Lung (tissue), 12 donors: Measurements from ENCODE around the gene GNAO1. TPM values are rescaled to one million over a fixed set of nuclear protein-coding genes. Genes with fewer than 3 reads are reported as not detected.

Experiments used
- ATAC-seq: fragments of 200-7000 bp; cut with Tn5 transposase; one replicate; pipeline ENCODE4 v1.9.1; 2020; ENCODE audit warnings: moderate number of reproducible peaks; ENCODE audit not compliant: insufficient read depth, low FRiP score
- DNase-seq, 3 donors: peaks; one replicate each; pipeline ENCODE4 v3.0.0-alpha.2; 2013 to 2017
- H3K27ac ChIP-seq, 2 donors: one replicate each; pipeline ENCODE4 v1.5.1; 2013; ENCODE audit warnings: mild to moderate bottlenecking in 2 of 2, moderate library complexity in 2 of 2, control low read depth in 1 of 2, inconsistent platforms in 1 of 2, low read depth in 1 of 2, low read length in 1 of 2
- H3K27me3 ChIP-seq, 3 donors: one replicate each; pipeline ENCODE4 v1.5.1; 2013; ENCODE audit warnings: low read length in 2 of 3; ENCODE audit not compliant: control insufficient read depth in 3 of 3, insufficient read depth in 3 of 3
- H3K36me3 ChIP-seq, 4 donors: one replicate each; pipeline ENCODE4 v1.5.1; 2013; ENCODE audit warnings: low read length in 4 of 4, mild to moderate bottlenecking in 1 of 4, moderate library complexity in 1 of 4; ENCODE audit not compliant: control insufficient read depth in 4 of 4, insufficient read depth in 4 of 4
- H3K4me1 ChIP-seq, 5 donors: one replicate each; pipeline ENCODE4 v1.5.1; 2013; ENCODE audit warnings: low read length in 5 of 5, mild to moderate bottlenecking in 2 of 5, moderate library complexity in 1 of 5; ENCODE audit not compliant: control insufficient read depth in 5 of 5, insufficient read depth in 5 of 5
- H3K4me3 ChIP-seq: one replicate; pipeline ENCODE4 v1.5.1; 2013; ENCODE audit warnings: mild to moderate bottlenecking, control low read depth, moderate library complexity
- H3K9ac ChIP-seq, 2 donors: one replicate each; pipeline ENCODE4 v1.5.1; 2013; ENCODE audit warnings: low read length in 2 of 2, control low read depth in 1 of 2; ENCODE audit not compliant: insufficient read depth in 1 of 2
- H3K9me3 ChIP-seq, 4 donors: one replicate each; pipeline ENCODE4 v1.5.1; 2013; ENCODE audit warnings: low read length in 3 of 4, mild to moderate bottlenecking in 1 of 4, moderate library complexity in 1 of 4; ENCODE audit not compliant: control insufficient read depth in 4 of 4, insufficient read depth in 3 of 4
- WGBS, 2 donors: extraction: QIAGEN DNeasy Blood & Tissue Kit; methylation state at CpG; one replicate each; pipeline ENCODE4 v1.1.7; 2013; 5-methylcytosine and 5-hydroxymethylcytosine counted together
- polyA plus RNA-seq, 2 donors: library from polyadenylated mRNA; stranded (reverse); fragments of 200-250 nt; gene quantifications; one replicate each; pipeline ENCODE4 v1.2.1, GENCODE V29; 2013
- total RNA-seq, 2 donors: library from RNA; depleted of rRNA in 1 of 2; stranded (reverse); fragments of >200 nt in 1 of 2; gene quantifications; one replicate each; pipeline ENCODE4 v1.2.1, GENCODE V29; 2014 to 2021
- TF ChIP-seq, protein P1 (sequence below): IDR thresholded peaks from 2 replicates; pipeline ENCODE4 v1.5.1; 2012; ENCODE audit warnings: mild to moderate bottlenecking; ENCODE audit errors: control extremely low read depth, extremely low read depth
- donor health status: control.
- donor health status: control.
- donor health status: Bipolar disorder and iron deficiency.
- donor health status: healthy.
- donor health status: DM: yes; HTN: yes; CAD: no.

GNAO1 gene
- total and polyA plus RNA-seq, 4 donors = 0.33 to 5.2 (median 0.76) TPM

DNA sequence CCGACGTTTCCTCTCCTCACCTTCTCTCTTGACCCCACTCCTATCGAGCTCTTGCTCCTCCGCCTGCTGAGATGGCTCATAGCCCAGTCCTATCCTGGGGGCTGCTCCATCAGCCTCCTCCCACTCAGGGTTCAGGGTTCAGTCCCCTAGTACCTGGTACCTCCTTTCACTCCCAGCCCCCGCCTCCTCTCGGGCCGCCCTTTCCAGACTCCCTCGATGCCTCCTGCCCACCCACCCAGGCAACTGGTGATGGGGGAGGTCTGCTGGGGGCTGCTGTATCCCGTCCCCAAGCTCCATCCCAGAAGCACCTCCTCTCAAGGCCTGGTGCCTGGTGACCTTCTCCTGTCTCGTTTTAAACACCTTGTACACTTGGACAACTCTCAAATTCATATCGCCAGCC is 140.1 kb downstream of the GNAO1 start:
- H3K27me3 ChIP-seq = no peaks in the 10 kb centered on the region
- WGBS, 2 donors = 88 to 90% methylated on average over 11 of the region's 11 CpGs
- no peak overlapping the region for H3K27ac ChIP-seq
- DNase-seq (no peak), ATAC-seq (no peak)
- H3K4me1 ChIP-seq = no peaks in the 10 kb centered on the region
- TF ChIP-seq, protein P1, sequence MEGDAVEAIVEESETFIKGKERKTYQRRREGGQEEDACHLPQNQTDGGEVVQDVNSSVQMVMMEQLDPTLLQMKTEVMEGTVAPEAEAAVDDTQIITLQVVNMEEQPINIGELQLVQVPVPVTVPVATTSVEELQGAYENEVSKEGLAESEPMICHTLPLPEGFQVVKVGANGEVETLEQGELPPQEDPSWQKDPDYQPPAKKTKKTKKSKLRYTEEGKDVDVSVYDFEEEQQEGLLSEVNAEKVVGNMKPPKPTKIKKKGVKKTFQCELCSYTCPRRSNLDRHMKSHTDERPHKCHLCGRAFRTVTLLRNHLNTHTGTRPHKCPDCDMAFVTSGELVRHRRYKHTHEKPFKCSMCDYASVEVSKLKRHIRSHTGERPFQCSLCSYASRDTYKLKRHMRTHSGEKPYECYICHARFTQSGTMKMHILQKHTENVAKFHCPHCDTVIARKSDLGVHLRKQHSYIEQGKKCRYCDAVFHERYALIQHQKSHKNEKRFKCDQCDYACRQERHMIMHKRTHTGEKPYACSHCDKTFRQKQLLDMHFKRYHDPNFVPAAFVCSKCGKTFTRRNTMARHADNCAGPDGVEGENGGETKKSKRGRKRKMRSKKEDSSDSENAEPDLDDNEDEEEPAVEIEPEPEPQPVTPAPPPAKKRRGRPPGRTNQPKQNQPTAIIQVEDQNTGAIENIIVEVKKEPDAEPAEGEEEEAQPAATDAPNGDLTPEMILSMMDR = no peak
- H3K9me3 ChIP-seq = no peaks in the 10 kb centered on the region
- H3K9ac ChIP-seq = no peak overlapping the region
- peaks cover 0 to 14% (median 2%) of the 10 kb centered on the region in 4 donors for H3K36me3 ChIP-seq
- H3K4me3 ChIP-seq = no peak overlapping the region

DNA sequence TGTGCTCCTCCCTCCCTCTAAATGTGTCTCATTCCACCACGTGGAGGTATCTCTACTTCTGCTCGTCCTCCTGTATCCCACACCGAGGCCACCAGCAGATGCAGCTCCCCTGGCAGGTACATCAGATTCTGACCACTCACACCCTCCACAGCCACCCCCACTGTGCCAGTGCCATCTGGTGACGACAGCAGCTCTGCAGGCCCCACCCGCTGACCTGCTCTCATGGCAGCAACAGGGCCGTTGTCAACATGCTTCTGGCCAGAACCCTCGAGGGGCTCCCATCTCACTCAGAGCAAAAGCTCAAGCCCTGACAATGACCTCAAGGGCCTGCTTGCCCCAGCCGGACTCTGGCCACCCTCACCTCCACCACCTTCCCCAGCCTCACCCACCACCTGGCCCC is 140.6 kb downstream of the GNAO1 start:
- ATAC-seq = no peak
- DNase-seq = no peak
- 84 to 89% methylated on average over 8 of the region's 8 CpGs for WGBS, 2 donors

DNA sequence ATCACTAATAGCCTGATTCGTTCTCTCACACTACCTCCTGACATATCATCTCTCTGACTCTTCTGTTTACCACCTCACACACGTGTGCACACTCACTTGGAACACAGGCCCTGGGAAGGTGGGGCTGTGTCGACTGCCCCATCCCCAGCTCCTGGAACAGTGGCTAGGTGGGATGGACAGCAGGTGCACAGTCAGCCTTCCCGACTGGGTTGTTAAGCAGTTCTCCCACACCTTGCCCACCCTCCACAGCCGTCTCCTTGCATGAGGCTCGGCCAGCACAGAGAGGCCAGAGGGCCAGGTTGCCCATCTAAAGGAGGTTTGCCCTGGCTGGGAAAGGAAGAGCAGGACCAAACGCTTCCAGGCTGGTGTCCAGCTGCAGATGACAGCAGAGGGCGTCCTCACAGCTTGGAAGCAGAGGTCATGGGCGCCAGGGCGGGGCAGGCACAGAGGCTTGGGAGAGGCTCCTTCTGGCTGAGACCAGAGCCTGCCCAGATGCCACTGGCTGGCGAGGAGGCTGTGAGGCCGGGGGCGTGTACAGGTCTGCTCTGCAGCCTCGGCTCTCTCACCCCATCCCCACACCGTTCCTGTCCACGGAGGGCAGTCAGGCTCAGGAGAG is 141.3 kb downstream of the GNAO1 start:
- Histone ChIP-seq H3K9me3 (no peaks in the 10 kb centered on the region), H3K27me3 (no peaks in the 10 kb centered on the region), H3K9ac (no peak overlapping the region), H3K36me3 (peaks cover 0 to 21% (median 2%) of the 10 kb centered on the region in 4 donors), H3K27ac (no peak overlapping the region), H3K4me3 (no peak overlapping the region), H3K4me1 (no peaks in the 10 kb centered on the region)
- peak; percentile 16 to 39 (median 34) for DNase-seq
- 60 to 79% methylated on average over 13 to 16 of the region's 16 CpGs for WGBS, 2 donors
- ATAC-seq = no peak
- TF ChIP-seq, protein P1 = no peak

More for the DNA sequence above, 140.6 kb downstream of the GNAO1 start:
- peaks cover 0 to 19% (median 2%) of the 10 kb centered on the region in 4 donors for H3K36me3 ChIP-seq
- H3K27ac ChIP-seq = no peak overlapping the region
- H3K4me1 ChIP-seq = no peaks in the 10 kb centered on the region
- no peaks in the 10 kb centered on the region for H3K9me3 ChIP-seq
- TF ChIP-seq, protein P1 = no peak
- no peak overlapping the region for H3K9ac ChIP-seq
- no peak overlapping the region for H3K4me3 ChIP-seq
- H3K27me3 ChIP-seq = no peaks in the 10 kb centered on the region

DNA sequence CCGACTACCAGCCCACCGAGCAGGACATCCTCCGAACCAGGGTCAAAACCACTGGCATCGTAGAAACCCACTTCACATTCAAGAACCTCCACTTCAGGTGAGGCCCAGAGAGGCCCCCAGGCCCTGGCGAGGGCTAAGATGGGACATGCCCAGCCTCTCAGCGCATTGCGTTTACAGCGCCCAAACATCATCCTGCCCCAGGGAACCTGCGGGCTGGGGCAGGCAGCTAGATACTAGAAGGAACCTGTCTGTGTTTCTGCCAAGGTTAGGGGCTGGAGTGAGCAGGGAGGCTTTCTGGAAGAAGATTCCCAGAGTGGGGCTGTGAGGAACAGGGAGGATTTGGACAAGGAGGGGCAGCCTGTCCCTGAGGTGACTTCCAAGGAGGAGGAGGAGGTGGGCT is 143.5 kb downstream of the GNAO1 start:
- H3K4me1 ChIP-seq = no peaks in the 10 kb centered on the region
- H3K27me3 ChIP-seq = no peaks in the 10 kb centered on the region
- DNase-seq (no peak), ATAC-seq (no peak)
- no peaks in the 10 kb centered on the region for H3K9me3 ChIP-seq
- no peak overlapping the region for H3K27ac ChIP-seq
- peaks cover 0 to 28% (median 2%) of the 10 kb centered on the region in 4 donors for H3K36me3 ChIP-seq
- TF ChIP-seq, protein P1 = no peak
- no peak overlapping the region for H3K9ac ChIP-seq
- WGBS, 2 donors = 80 to 94% methylated on average over 9 of the region's 9 CpGs
- H3K4me3 ChIP-seq = no peak overlapping the region
